Measurements from ENCODE around the gene RAPGEF1. TPM values are rescaled to one million over a fixed set of nuclear protein-coding genes. Genes with fewer than 3 reads are reported as not detected.

The RAPGEF1 gene
- total and polyA plus RNA-seq, 2 experiments from 2014 or later: 9.9 to 82.8 TPM

DNA sequence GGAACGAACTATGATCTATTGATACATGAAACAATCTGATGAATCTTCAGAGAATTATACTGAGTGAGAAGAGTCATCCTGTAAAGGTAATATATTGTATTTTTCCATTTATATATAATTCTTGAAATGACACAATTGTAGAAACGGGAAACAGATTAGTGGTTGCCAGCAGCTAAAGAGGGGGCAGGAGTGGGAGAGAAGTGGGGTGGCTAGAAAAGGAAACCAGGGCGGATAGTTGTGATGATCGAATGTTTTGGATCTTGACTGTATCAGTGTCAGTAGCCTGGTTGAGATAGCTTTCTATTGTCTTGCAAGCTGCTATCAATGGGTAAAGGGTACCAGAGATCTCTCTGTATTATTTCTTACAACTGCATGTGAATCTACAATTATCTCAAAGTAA is 17.7 kb upstream of the RAPGEF1 start:
- Histone ChIP-seq H4K20me1 (replicated peaks; ENCODE audit: insufficient read depth) (no peaks in the 10 kb centered on the region), H3K36me3 (ENCODE audit: insufficient read depth) (no peaks in the 10 kb centered on the region), H3K27me3 (ENCODE audit: insufficient read depth) (no peaks in the 10 kb centered on the region), H3K4me3 (no peak overlapping the region), H3K27ac (ENCODE audit: low read depth) (no peak overlapping the region), H3K9me2 (ENCODE audit: insufficient read depth) (no peaks in the 10 kb centered on the region), H2AFZ (no peak overlapping the region), H3K79me2 (replicated peaks; ENCODE audit: insufficient read depth) (no peaks in the 10 kb centered on the region), H3F3A (replicated peaks; ENCODE audit: low read depth) (no peaks in the 10 kb centered on the region), H3K4me2 (no peak overlapping the region), H3K4me1 (ENCODE audit: insufficient read depth) (peaks cover 4% of the 10 kb centered on the region; the same call in 1 of the 2 replicates)
- H3K27ac Mint-ChIP-seq: no peak overlapping the region
- TF ChIP-seq, protein P1, sequence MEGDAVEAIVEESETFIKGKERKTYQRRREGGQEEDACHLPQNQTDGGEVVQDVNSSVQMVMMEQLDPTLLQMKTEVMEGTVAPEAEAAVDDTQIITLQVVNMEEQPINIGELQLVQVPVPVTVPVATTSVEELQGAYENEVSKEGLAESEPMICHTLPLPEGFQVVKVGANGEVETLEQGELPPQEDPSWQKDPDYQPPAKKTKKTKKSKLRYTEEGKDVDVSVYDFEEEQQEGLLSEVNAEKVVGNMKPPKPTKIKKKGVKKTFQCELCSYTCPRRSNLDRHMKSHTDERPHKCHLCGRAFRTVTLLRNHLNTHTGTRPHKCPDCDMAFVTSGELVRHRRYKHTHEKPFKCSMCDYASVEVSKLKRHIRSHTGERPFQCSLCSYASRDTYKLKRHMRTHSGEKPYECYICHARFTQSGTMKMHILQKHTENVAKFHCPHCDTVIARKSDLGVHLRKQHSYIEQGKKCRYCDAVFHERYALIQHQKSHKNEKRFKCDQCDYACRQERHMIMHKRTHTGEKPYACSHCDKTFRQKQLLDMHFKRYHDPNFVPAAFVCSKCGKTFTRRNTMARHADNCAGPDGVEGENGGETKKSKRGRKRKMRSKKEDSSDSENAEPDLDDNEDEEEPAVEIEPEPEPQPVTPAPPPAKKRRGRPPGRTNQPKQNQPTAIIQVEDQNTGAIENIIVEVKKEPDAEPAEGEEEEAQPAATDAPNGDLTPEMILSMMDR (conservative IDR thresholded peaks at IDR 0.05; ENCODE audit: low read depth in 2 of 2): no peak
- no peak for TF ChIP-seq EZH2phosphoT487 (IDR thresholded peaks at IDR 0.05; ENCODE audit: unreplicated experiment)
- TF ChIP-seq, protein P2, sequence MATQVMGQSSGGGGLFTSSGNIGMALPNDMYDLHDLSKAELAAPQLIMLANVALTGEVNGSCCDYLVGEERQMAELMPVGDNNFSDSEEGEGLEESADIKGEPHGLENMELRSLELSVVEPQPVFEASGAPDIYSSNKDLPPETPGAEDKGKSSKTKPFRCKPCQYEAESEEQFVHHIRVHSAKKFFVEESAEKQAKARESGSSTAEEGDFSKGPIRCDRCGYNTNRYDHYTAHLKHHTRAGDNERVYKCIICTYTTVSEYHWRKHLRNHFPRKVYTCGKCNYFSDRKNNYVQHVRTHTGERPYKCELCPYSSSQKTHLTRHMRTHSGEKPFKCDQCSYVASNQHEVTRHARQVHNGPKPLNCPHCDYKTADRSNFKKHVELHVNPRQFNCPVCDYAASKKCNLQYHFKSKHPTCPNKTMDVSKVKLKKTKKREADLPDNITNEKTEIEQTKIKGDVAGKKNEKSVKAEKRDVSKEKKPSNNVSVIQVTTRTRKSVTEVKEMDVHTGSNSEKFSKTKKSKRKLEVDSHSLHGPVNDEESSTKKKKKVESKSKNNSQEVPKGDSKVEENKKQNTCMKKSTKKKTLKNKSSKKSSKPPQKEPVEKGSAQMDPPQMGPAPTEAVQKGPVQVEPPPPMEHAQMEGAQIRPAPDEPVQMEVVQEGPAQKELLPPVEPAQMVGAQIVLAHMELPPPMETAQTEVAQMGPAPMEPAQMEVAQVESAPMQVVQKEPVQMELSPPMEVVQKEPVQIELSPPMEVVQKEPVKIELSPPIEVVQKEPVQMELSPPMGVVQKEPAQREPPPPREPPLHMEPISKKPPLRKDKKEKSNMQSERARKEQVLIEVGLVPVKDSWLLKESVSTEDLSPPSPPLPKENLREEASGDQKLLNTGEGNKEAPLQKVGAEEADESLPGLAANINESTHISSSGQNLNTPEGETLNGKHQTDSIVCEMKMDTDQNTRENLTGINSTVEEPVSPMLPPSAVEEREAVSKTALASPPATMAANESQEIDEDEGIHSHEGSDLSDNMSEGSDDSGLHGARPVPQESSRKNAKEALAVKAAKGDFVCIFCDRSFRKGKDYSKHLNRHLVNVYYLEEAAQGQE (IDR thresholded peaks at IDR 0.05; ENCODE audit: unreplicated experiment): no peak
- TF ChIP-seq ZNF331 (CRISPR knock-in tag; IDR thresholded peaks at IDR 0.05; ENCODE audit: low read depth): no peak
- TF ChIP-seq ZNF114 (CRISPR knock-in tag; IDR thresholded peaks at IDR 0.05): no peak
- no peak for TF ChIP-seq NANOG (IDR thresholded peaks at IDR 0.05; ENCODE audit: borderline replicate concordance)
- ATAC-seq: no peak
- H3K36me3 Mint-ChIP-seq (ENCODE audit: low read depth): no peaks in the 10 kb centered on the region
- no peak overlapping the region for H3K4me3 Mint-ChIP-seq
- no peak for DNase-seq (ENCODE audit: low spot score)
- H3K9me3 Mint-ChIP-seq: no peaks in the 10 kb centered on the region
- peaks cover 10% of the 10 kb centered on the region; the same call in 2 of the 3 replicates for H3K4me1 Mint-ChIP-seq
- peaks cover 3% of the 10 kb centered on the region for H3K27me3 Mint-ChIP-seq (ENCODE audit: insufficient read depth, low read depth, poor library complexity)

DNA sequence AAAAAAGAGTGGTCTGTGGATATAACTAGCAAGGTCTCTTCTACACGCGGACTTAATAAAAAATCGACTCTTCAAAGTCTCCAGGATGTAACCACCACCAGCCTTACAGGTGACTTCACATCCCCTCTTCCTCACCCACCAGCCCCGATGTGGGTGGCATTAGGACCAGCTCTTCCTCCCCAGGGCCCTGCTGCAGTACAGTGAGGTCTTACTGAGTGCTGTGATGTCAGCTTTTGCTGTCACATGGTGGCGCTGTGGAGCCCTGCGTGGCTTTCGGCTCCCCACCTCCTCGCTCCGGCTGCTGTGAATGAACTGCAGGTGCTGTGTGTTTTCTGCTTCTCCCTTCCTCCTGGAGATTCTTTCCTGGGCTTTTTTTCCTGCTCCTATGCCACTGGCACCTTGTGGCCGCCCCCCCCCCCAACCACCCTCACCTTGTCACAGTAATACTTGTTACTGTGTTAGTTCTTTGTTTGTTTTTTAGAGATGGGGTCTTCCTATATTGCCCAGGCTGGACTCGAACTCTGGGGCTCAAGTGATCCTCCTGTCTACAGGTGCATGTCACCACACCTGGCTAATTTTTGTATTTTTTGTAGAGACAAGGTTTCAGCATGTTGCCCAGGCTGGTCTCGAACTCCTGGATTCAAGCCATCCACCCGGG is 15.8 kb upstream of the RAPGEF1 start:
- no peak overlapping the region for H3K4me3 ChIP-seq
- Mint-ChIP-seq H3K36me3 (ENCODE audit: low read depth) (no peaks in the 10 kb centered on the region), H3K9me3 (no peaks in the 10 kb centered on the region), H3K27ac (peak overlapping the region; percentile 84), H3K4me1 (peaks cover 10% of the 10 kb centered on the region; the same call in 2 of the 3 replicates), H3K27me3 (ENCODE audit: insufficient read depth, low read depth, poor library complexity) (peaks cover 6% of the 10 kb centered on the region), H3K4me3 (peak overlapping the region; percentile 43)
- H3K79me2 ChIP-seq (replicated peaks; ENCODE audit: insufficient read depth): no peaks in the 10 kb centered on the region
- no peaks in the 10 kb centered on the region for H3F3A ChIP-seq (replicated peaks; ENCODE audit: low read depth)
- no peak overlapping the region for H2AFZ ChIP-seq
- H3K4me2 ChIP-seq: no peak overlapping the region
- no peaks in the 10 kb centered on the region for H4K20me1 ChIP-seq (replicated peaks; ENCODE audit: insufficient read depth)
- H3K36me3 ChIP-seq (ENCODE audit: insufficient read depth): no peaks in the 10 kb centered on the region
- H3K9me2 ChIP-seq (ENCODE audit: insufficient read depth): no peaks in the 10 kb centered on the region
- DNase-seq (ENCODE audit: low spot score) (peak; percentile 96), ATAC-seq (peak; percentile 96)
- H3K27me3 ChIP-seq (ENCODE audit: insufficient read depth): no peaks in the 10 kb centered on the region
- H3K27ac ChIP-seq (ENCODE audit: low read depth): peak overlapping the region; percentile 28; the same call in 1 of the 2 replicates
- H3K4me1 ChIP-seq (ENCODE audit: insufficient read depth): peaks cover 4% of the 10 kb centered on the region; the same call in 1 of the 2 replicates
- TF ChIP-seq ZNF331 (CRISPR knock-in tag; IDR thresholded peaks at IDR 0.05; ENCODE audit: low read depth) (no peak), CREB1 (CRISPR knock-in tag; IDR thresholded peaks at IDR 0.05; ENCODE audit: low read depth) (peak; percentile 74)
- TF ChIP-seq, protein P3, sequence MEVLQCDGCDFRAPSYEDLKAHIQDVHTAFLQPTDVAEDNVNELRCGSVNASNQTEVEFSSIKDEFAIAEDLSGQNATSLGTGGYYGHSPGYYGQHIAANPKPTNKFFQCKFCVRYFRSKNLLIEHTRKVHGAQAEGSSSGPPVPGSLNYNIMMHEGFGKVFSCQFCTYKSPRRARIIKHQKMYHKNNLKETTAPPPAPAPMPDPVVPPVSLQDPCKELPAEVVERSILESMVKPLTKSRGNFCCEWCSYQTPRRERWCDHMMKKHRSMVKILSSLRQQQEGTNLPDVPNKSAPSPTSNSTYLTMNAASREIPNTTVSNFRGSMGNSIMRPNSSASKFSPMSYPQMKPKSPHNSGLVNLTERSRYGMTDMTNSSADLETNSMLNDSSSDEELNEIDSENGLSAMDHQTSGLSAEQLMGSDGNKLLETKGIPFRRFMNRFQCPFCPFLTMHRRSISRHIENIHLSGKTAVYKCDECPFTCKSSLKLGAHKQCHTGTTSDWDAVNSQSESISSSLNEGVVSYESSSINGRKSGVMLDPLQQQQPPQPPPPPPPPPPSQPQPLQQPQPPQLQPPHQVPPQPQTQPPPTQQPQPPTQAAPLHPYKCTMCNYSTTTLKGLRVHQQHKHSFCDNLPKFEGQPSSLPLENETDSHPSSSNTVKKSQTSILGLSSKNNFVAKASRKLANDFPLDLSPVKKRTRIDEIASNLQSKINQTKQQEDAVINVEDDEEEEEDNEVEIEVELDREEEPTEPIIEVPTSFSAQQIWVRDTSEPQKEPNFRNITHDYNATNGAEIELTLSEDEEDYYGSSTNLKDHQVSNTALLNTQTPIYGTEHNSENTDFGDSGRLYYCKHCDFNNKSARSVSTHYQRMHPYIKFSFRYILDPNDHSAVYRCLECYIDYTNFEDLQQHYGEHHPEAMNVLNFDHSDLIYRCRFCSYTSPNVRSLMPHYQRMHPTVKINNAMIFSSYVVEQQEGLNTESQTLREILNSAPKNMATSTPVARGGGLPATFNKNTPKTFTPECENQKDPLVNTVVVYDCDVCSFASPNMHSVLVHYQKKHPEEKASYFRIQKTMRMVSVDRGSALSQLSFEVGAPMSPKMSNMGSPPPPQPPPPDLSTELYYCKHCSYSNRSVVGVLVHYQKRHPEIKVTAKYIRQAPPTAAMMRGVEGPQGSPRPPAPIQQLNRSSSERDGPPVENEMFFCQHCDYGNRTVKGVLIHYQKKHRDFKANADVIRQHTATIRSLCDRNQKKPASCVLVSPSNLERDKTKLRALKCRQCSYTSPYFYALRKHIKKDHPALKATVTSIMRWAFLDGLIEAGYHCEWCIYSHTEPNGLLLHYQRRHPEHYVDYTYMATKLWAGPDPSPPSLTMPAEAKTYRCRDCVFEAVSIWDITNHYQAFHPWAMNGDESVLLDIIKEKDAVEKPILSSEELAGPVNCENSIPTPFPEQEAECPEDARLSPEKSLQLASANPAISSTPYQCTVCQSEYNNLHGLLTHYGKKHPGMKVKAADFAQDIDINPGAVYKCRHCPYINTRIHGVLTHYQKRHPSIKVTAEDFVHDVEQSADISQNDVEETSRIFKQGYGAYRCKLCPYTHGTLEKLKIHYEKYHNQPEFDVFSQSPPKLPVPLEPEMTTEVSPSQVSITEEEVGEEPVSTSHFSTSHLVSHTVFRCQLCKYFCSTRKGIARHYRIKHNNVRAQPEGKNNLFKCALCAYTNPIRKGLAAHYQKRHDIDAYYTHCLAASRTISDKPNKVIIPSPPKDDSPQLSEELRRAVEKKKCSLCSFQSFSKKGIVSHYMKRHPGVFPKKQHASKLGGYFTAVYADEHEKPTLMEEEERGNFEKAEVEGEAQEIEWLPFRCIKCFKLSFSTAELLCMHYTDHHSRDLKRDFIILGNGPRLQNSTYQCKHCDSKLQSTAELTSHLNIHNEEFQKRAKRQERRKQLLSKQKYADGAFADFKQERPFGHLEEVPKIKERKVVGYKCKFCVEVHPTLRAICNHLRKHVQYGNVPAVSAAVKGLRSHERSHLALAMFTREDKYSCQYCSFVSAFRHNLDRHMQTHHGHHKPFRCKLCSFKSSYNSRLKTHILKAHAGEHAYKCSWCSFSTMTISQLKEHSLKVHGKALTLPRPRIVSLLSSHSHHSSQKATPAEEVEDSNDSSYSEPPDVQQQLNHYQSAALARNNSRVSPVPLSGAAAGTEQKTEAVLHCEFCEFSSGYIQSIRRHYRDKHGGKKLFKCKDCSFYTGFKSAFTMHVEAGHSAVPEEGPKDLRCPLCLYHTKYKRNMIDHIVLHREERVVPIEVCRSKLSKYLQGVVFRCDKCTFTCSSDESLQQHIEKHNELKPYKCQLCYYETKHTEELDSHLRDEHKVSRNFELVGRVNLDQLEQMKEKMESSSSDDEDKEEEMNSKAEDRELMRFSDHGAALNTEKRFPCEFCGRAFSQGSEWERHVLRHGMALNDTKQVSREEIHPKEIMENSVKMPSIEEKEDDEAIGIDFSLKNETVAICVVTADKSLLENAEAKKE (CRISPR knock-in tag; IDR thresholded peaks at IDR 0.05): 0 out of 2 replicates have a peak, but pooled peaks have one; percentile 8
